B cell (primary cell): ENCODE data around the gene TIMM44. TPM values are rescaled to one million over a fixed set of nuclear protein-coding genes. Genes with fewer than 3 reads are reported as not detected.

ENCODE experiments used
- ATAC-seq: fragments of 200-7000 bp; cut with Tn5 transposase; one replicate; pipeline ENCODE4 v1.10.0; 2021; ENCODE audit warnings: low read depth, mild to moderate bottlenecking, moderate number of reproducible peaks, moderate library complexity
- CTCF ChIA-PET: fragments of 350-600 bp; sonication (Branson Sonifier 250); formaldehyde crosslinking; loops from one replicate; lab custom pipeline; 2021; ENCODE audit warnings: antibody characterized with exemption, inconsistent platforms; lab: Charles Lee
- POLR2A ChIA-PET: fragments of 350-600 bp; sonication (Branson Sonifier 250); formaldehyde crosslinking; loops from one replicate; lab custom pipeline; 2021; ENCODE audit warnings: antibody characterized with exemption; lab: Charles Lee
- DNase-seq: peaks from one replicate; pipeline ENCODE4 v3.0.0; 2013
- H2AFZ ChIP-seq: 2 replicates; pipeline ENCODE4 v1.6.1; 2012; ENCODE audit warnings: mild to moderate bottlenecking, low read depth, low read length; ENCODE audit not compliant: insufficient read depth, poor library complexity, severe bottlenecking
- H3K27ac ChIP-seq, 2 donors: 1 replicate in 1 of 2; 2 replicates in 1 of 2; pipeline ENCODE4 v1.5.1; 2012 to 2013; ENCODE audit warnings: low read length in 2 of 2, mild to moderate bottlenecking in 2 of 2, moderate library complexity in 1 of 2
- H3K27me3 ChIP-seq, 4 experiments: fragments of 200-600 bp in 1 of 4; sonication (generic) in 1 of 4; replicated peaks in 1 of 4; 1 replicate in 2 of 4; 2 replicates in 2 of 4; pipeline versions ENCODE4 v1.6.1 to v1.7.0; 2013 to 2016; ENCODE audit warnings: low read length in 3 of 4, mild to moderate bottlenecking in 2 of 4, mixed read lengths in 1 of 4, moderate library complexity in 1 of 4; ENCODE audit not compliant: insufficient read depth in 4 of 4, control insufficient read depth in 3 of 4; ENCODE audit errors: control extremely low read depth in 1 of 4
- H3K36me3 ChIP-seq, 2 experiments: replicated peaks in 1 of 2; 1 replicate in 1 of 2; 2 replicates in 1 of 2; pipeline versions ENCODE4 v1.6.1 to v1.7.1; 2013; ENCODE audit warnings: low read length in 1 of 2; ENCODE audit not compliant: insufficient read depth in 2 of 2, control insufficient read depth in 1 of 2; ENCODE audit errors: control extremely low read depth in 1 of 2, extremely low read depth in 1 of 2
- H3K4me1 ChIP-seq, 2 donors: fragments of 200-600 bp in 1 of 2; sonication (generic) in 1 of 2; 1 replicate in 1 of 2; 2 replicates in 1 of 2; pipeline versions ENCODE4 v1.5.1 to v1.6.1; 2013 to 2017; ENCODE audit warnings: low read length in 2 of 2; ENCODE audit not compliant: control insufficient read depth in 2 of 2, insufficient read depth in 2 of 2
- H3K4me2 ChIP-seq: replicated peaks from 2 replicates; pipeline ENCODE3; 2012; ENCODE audit warnings: mild to moderate bottlenecking, low read depth, low read length; ENCODE audit not compliant: poor library complexity, severe bottlenecking
- H3K4me3 ChIP-seq, 5 experiments: fragments of 200-600 bp in 1 of 5; sonication (generic) in 1 of 5; 1 replicate in 3 of 5; 2 replicates in 2 of 5; pipeline versions ENCODE4 v1.5.1 to v1.7.0; 2011 to 2016; ENCODE audit warnings: low read length in 4 of 5, mild to moderate bottlenecking in 4 of 5, low read depth in 2 of 5, control low read depth in 1 of 5, moderate library complexity in 1 of 5; ENCODE audit not compliant: insufficient read depth in 1 of 5; ENCODE audit errors: control extremely low read depth in 1 of 5, extremely low read depth in 1 of 5
- H3K79me2 ChIP-seq: fragments of 200-600 bp; sonication (generic); one replicate; pipeline ENCODE4 v1.6.0; 2016; ENCODE audit warnings: low read length; ENCODE audit not compliant: control insufficient read depth, insufficient read depth
- H3K9ac ChIP-seq: fragments of 200-600 bp; sonication (generic); 2 replicates; pipeline ENCODE4 v1.6.1; 2017; ENCODE audit warnings: mild to moderate bottlenecking, low read length, moderate library complexity
- H3K9me3 ChIP-seq, 3 donors: one replicate each; pipeline versions ENCODE4 v1.6.1 to v1.7.1; 2013; ENCODE audit warnings: low read length in 2 of 3; ENCODE audit not compliant: control insufficient read depth in 2 of 3, insufficient read depth in 1 of 3; ENCODE audit errors: control extremely low read depth in 1 of 3
- H4K20me1 ChIP-seq: 2 replicates; pipeline ENCODE4 v1.6.0; 2012; ENCODE audit warnings: mild to moderate bottlenecking, low read length; ENCODE audit not compliant: insufficient read depth, control insufficient read depth, poor library complexity, severe bottlenecking
- H3K27ac Mint-ChIP-seq: one replicate; pipeline ENCODE4 v1.8.0; 2021; ENCODE audit warnings: mixed read lengths
- H3K27me3 Mint-ChIP-seq: one replicate; pipeline ENCODE4 v1.8.0; 2021; ENCODE audit warnings: mixed read lengths
- H3K4me1 Mint-ChIP-seq: one replicate; pipeline ENCODE4 v1.8.0; 2021; ENCODE audit warnings: mixed read lengths
- H3K4me3 Mint-ChIP-seq: one replicate; pipeline ENCODE4 v1.8.0; 2021; ENCODE audit warnings: mixed read lengths
- H3K9me3 Mint-ChIP-seq: one replicate; pipeline ENCODE4 v1.8.0; 2022; ENCODE audit warnings: mixed read lengths; ENCODE audit not compliant: insufficient read depth
- EZH2 ChIP-seq: IDR thresholded peaks from 2 replicates; pipeline ENCODE4 v1.6.1; 2012; ENCODE audit warnings: borderline replicate concordance, low read depth, mild to moderate bottlenecking, moderate library complexity, low read length; ENCODE audit not compliant: insufficient read depth, poor library complexity, severe bottlenecking
- WGBS: methylation state at CpG from one replicate; pipeline ENCODE4 v1.1.5; 2013; ENCODE audit warnings: missing lambda C conversion rate; ENCODE audit not compliant: insufficient coverage; 5-methylcytosine and 5-hydroxymethylcytosine counted together
- intact Hi-C: fragments of 100-400 bp; cut with micrococcal nuclease; formaldehyde crosslinking; loops from one replicate; pipeline ENCODE4 v1.10.0; 2022
- polyA plus RNA-seq: library from polyadenylated mRNA; depleted of rRNA; stranded (reverse); fragments of >200 nt; gene quantifications from 2 replicates; pipeline ENCODE4 v1.2.3, GENCODE V29; 2012
- total RNA-seq, 2 donors: library from RNA; stranded (reverse); fragments of 120-200 nt in 1 of 2; gene quantifications; 1 replicate in 1 of 2; 2 replicates in 1 of 2; pipeline versions ENCODE4 v1.2.3 to v1.2.4, GENCODE V29; 2013 to 2022
- TF ChIP-seq, protein P1 (sequence below): fragments of 200-600 bp; IDR thresholded peaks from one replicate; pipeline ENCODE4 v1.8.0; 2022; ENCODE audit warnings: antibody characterized with exemption, mild to moderate bottlenecking

TIMM44 gene
- total and polyA plus RNA-seq, 2 donors (not counting 1 experiment from before 2014, with no cell fraction given): 48.9 to 66.5 TPM

DNA sequence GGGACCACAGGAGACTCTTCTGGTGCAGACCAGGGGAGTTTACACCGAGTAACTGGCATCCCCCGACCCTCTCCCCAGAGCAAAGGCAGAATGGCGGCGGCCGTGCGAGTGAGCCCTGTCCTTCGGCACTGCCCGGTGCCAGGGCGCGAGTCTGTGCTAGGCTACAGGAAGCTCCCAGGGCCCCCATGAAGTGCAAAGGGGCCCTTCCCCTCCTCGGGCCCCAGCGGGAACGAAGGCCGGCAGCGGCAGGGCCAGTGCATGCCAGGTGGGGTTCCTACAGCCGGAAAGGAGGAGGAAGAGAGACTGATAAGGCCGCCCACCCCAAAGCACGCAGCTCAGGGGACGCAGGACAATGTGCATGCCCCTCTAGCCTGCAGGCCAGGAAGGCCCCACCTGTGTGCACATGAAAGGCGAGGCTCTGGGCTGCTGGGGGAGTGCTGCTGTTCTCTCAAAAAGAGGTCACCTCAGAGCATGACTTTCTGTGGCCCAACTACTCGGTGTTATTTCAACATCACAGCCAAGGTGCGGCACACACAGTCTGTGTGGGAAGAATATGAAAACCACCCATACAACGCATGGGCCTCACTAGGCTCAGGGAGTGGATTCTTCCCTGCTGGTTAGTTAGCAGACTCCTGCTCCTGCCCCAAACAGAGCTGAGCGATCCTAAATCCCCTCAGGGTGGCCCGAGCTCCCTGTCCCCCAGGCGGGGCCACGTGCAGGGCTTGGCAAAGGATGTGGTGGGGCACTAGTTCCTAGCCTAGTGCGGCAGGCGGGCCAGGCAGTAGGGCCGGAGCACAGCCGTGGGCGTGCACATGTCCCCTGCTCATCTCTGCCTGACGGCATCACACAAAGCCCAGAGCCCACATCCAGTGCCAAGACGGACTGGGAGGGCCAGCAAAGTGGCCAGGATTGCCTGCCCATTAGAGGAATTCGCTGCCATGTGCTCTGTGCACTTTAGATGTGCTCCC, 28.4 kb upstream of the TIMM44 start:
- Mint-ChIP-seq H3K4me1 (no peaks in the 10 kb centered on the region), H3K27ac (no peak overlapping the region), H3K4me3 (no peak overlapping the region), H3K27me3 (no peaks in the 10 kb centered on the region), H3K9me3 (no peaks in the 10 kb centered on the region)
- WGBS: 93% methylated on average over 34 of the region's 35 CpGs
- peaks cover 4% of the 10 kb centered on the region for H3K79me2 ChIP-seq
- no peaks in the 10 kb centered on the region for H4K20me1 ChIP-seq
- ATAC-seq: no peak
- no peak overlapping the region for H3K9ac ChIP-seq
- ChIA-PET CTCF (interaction anchor here (0.6 to 2.7 kb wide), 5 partner anchors 28 to 280 kb away, joined by 3 to 8 read pairs (median 4); no protein-coding TSS in a partner anchor), POLR2A (no interaction called here)
- no peak overlapping the region for H3K4me3 ChIP-seq
- no peaks in the 10 kb centered on the region for H3K9me3 ChIP-seq
- TF ChIP-seq, protein P1, sequence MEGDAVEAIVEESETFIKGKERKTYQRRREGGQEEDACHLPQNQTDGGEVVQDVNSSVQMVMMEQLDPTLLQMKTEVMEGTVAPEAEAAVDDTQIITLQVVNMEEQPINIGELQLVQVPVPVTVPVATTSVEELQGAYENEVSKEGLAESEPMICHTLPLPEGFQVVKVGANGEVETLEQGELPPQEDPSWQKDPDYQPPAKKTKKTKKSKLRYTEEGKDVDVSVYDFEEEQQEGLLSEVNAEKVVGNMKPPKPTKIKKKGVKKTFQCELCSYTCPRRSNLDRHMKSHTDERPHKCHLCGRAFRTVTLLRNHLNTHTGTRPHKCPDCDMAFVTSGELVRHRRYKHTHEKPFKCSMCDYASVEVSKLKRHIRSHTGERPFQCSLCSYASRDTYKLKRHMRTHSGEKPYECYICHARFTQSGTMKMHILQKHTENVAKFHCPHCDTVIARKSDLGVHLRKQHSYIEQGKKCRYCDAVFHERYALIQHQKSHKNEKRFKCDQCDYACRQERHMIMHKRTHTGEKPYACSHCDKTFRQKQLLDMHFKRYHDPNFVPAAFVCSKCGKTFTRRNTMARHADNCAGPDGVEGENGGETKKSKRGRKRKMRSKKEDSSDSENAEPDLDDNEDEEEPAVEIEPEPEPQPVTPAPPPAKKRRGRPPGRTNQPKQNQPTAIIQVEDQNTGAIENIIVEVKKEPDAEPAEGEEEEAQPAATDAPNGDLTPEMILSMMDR: no peak
- TF ChIP-seq EZH2: no peak
- H3K4me1 ChIP-seq: no peaks in the 10 kb centered on the region
- H3K36me3 ChIP-seq: peaks cover 0 to 58% of the 10 kb centered on the region in 2 experiments
- H3K4me2 ChIP-seq: no peak overlapping the region
- intact Hi-C loops: no loop called here
- H2AFZ ChIP-seq: no peak overlapping the region
- no peak overlapping the region for H3K27ac ChIP-seq
- no peak for DNase-seq
- no peaks in the 10 kb centered on the region for H3K27me3 ChIP-seq
